Esophagus muscularis mucosa (tissue), 4 donors: Measurements from ENCODE around the gene WDR26.
"Not testable (repeated sequence)": the region's sequence is repeated elsewhere in the genome, so short reads cannot be mapped to it uniquely, and the experiment has no call there.

ENCODE experiments used
- CTCF ChIP-seq, 3 experiments: fragments of 200-600 bp in 2 of 3; fragments of 450-650 bp in 1 of 3; sonication (generic) in 2 of 3; IDR thresholded peaks; one replicate each; pipeline ENCODE4 v1.5.1; 2017 to 2019; ENCODE audit warnings: antibody characterized with exemption in 3 of 3, mild to moderate bottlenecking in 2 of 3, moderate library complexity in 1 of 3
- EP300 ChIP-seq: sonication (generic); formaldehyde crosslinking; IDR thresholded peaks from one replicate; pipeline ENCODE4 v1.6.1; 2017; ENCODE audit warnings: antibody characterized with exemption
- POLR2A ChIP-seq: fragments of 450-650 bp; IDR thresholded peaks from one replicate; pipeline ENCODE4 v1.6.1; 2017; ENCODE audit warnings: antibody characterized with exemption, moderate library complexity, mild to moderate bottlenecking, low read depth
- POLR2AphosphoS5 ChIP-seq, 2 donors: sonication (generic); formaldehyde crosslinking; IDR thresholded peaks; one replicate each; pipeline ENCODE4 v1.6.1; 2017; ENCODE audit warnings: antibody characterized with exemption in 2 of 2

GRCh38 chr1:224426869-224427268 is 7.7 kb downstream of the WDR26 start:
- not testable (repeated sequence) for TF ChIP-seq POLR2A; CTCF (IDR thresholded peaks at IDR 0.05); POLR2AphosphoS5 (IDR thresholded peaks at IDR 0.05); EP300
